GM19438 (cell line): Measurements from ENCODE around the gene MINDY4.

Experiments
- ATAC-seq: cut with Tn5 transposase; IDR thresholded peaks from one replicate; pipeline ENCODE4 v1.9.1; 2021; ENCODE audit warnings: low read depth; ENCODE audit not compliant: unreplicated experiment

Gene MINDY4

DNA sequence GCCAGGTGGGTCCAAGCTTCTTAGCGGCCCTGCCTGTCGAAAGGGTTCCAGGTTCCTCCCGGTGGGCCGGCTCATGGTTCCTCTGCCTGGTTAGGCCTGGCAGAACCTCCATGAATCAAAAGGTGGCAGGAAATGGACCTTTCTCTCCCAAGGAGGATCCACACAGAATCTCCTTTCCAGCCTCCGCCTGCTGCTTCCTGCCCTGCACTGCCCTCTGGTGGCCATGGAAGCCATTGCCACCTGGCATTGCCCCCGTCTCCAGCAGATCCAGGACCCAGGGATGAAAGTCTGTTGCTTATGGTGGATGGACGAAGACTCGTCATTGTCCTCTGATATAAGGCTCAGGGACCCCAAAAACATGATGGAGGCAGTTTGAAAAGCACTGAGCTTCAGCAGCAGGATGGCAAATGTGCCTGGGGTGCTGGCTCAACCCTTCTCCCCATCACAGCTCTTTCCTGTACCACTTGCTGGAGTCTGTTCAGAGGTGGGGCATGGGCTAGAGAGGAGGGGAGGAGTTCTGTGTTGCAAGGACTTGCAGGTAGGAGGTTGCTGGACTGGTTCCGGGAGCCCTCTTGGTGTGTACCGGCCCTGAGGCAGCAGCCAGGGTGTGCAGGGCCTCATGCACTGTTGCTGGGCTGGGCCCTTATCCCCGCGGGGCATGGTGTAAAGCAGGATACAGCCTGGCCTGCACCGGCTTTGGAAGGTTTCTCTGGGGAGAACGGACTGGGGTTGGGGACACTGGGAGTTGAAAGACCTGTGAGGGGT lies 30.6 kb upstream of the MINDY4 start:
- ATAC-seq = peak; percentile 73

DNA sequence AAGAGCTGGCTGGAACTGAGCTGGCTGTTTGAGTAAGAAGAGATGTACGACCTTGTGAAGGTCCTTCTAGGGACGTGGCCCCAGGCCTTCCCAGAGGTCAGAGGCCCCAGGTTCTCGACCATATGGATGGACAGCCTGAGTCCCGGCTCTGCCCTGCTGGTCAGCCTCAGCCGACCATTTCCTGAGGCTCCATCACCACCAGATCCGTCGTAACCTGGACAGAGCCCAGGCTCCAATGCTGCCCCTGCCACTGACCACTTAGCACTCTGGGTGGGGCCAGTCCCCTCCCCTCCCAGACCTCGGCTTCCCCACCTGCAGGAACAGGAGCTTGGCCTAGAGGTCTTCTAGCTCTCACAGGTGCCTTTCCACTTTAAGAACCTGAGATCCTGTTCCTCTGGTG lies 29.9 kb upstream of the MINDY4 start:
- ATAC-seq = no peak

DNA sequence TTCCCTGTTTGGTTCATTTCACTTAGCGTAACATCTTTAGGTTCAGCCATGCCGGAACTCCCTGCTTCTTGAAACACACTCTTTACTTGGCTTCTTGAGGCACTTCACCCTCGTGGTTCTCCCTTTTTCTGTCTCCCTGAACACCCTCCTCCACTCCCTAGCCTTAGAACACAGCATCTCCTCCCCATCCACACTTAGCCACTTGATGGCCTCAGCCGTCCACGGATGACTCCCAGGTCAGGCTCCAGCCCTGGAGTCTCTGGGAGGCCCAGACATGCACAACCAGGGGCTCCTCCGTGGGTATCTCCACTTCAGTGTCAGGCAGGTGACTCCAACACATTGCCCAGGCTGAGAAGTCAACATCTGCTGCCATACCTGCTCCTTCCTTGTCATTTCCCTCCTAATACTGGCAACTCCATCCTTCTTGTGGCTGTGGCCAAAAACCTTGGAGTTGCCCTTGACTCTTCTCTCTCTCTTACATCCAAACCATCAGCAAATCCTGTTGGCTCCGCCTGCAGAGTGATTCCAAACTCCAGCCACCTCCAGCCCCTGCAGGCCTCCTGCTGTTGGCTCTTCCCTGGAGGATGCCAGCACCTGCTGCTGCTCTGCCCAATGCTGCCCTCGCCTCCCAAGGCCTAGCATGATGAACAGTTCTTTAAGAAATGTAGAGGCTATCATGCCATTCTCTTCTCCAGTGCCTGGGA lies 27.7 kb upstream of the MINDY4 start:
- no peak for ATAC-seq

DNA sequence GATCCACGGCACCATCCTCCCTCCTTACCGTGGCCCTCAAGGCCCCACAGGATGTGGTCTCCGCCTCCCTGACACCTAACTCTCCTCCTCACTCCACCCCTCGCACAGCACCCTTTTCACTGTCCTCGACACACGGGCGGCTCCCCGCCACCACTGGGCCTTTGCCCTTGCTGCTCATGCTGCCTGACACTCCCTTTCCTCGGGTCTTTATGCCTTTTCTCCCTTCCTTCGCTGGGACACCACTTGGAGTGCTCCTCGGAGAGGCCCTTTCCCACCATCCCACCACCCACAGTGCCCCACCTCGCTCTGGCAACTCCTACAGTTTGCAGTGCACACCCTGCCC lies 27.2 kb upstream of the MINDY4 start:
- no peak for ATAC-seq

DNA sequence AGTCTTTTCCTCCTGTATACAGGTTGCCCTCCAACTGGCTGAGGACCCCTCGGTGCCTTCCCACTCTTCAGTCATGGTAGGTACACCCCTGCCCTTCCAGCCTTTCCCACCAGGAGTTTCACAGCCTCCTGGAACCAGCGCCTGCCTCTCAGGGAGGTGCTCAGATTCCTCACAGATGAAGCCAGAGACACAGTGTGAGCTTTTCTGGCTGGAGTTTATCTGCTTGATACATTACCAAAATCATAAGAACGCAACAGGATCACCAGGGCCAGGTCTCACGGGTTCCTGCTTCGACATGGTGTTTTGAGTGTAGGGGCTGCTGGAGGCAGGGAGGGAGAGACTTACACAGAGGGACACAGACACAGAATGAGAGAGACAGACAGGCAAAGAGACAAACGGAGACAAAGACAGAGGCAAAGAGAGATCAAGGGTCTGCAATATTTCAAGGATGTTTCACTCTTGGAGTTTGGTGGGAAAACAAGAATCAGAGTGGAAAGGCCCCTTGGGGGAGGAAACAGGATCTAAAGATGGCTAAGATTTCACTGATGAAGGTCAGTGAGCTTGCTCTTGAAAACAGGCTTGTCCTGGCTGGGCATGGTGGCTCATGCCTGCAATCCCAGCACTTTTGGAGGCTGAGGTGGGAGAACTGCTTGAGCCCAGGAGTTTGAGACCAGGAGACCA lies 25.8 kb upstream of the MINDY4 start:
- ATAC-seq = no peak

DNA sequence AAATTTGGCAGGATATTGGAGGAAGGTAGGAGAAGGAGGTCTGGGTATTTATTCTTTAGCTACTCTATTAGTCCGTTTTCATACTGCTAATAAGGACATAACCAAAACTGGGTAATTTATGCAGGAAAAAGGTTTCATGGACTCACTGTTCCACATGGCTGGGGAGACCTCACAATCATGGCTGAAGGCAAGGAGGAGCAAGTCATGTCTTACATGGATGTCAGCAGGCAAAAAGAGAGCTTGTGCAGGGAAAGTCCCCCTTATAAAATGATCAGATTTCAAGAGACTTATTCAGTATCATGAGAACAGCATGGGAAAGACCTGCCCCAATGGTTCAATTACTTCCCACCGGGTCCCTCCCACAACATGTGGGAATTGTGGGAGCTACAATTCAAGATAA lies 21.2 kb upstream of the MINDY4 start:
- no peak for ATAC-seq

DNA sequence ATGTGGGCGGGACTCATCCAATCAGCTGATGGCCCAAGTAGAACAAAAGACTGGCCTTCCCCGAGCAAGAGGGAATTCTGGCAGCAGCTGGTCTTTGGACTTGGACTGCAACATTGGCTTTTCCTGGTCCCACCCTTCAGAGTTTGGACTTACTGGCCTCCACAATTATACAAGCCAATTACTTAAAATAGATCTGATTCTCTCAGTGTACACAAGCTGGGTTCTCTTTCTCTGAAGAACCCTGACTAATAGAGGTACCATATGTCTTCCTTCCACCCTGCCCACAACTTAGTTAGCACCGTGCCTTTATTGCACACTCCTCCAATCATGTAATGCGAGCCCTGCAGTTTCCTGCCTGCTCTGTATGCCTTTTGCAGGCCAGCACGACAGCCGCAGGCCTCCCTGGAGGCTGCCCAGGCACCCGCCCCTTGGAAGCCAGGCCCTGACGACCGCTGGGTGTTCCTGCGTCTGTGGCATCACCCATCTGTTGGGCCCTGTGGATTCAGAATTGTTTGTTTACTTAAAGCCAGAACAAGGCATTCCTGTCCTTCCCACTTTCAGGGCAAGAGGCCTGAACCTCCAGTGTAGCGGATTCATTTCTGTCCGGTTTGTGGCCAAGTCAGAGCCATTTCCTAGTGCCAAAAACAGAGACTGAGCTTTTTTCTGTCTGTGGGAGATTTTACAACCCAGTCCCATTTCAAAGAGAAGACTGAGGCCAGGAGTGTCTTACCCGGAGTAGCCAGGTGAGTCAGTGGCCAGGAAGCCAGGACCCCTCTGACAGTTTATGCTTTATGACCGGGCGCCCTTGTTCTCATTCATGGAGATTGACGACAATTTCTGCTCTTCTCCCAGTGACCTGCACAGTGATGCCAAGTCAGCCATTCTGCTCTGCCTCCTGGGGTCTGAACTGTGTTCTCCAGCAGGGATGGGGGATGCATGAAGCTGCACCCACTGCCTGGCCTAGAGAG lies 20.2 kb upstream of the MINDY4 start:
- no peak for ATAC-seq

DNA sequence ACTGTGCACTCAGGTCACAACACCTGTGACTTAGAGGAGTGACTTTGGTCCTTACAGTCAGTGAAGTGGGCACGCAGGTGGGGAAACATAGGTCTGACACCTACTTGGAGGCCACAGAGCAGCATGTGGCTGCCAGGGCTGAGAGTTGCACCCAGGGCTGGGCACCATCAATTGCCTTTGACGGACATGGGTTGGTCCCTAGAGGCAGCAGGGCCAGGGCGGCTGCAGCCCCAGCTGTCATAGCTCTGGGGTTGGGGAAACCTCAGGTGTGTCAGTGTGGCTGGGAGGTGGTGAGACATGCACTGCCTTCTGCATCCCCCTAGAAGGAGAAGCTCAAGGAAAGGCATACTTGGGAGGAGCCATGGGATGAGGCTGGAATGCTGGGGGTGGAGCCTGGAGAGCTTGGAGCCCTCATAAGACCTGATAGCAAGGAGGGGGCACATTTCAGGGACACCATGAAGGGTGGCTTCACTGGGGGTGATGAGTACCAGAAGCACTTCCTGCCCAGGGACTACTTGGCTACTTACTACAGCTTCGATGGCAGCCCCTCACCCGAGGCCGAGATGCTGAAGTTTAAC lies 19.4 kb upstream of the MINDY4 start, which contains the start of gene INMT:
Gene INMT, plus strand, starts transcription at position 440 of the 578 bp plus-strand sequence. Its CDS starts 16 bp downstream, at position 456.
- no peak for ATAC-seq

DNA sequence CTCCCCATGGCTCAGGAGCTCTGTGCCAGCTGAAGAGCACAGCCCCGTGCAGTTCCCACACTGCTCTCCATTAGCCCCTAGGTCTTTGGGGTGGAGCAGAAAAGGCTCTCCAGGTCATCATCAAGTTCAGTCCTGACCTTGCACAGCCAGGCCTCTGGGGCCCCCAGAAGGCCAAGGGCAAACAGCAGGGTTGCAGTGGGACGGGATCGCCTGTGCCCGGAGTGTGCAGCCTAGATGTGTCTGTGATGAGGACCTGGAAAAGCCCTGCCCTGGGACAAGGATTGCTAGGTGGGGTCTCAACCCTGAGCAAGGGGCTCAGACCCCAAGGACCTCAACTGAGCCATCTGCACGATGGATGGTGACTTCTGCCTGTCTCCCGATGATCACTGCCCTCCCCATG lies 18.7 kb upstream of the MINDY4 start:
- no peak for ATAC-seq

DNA sequence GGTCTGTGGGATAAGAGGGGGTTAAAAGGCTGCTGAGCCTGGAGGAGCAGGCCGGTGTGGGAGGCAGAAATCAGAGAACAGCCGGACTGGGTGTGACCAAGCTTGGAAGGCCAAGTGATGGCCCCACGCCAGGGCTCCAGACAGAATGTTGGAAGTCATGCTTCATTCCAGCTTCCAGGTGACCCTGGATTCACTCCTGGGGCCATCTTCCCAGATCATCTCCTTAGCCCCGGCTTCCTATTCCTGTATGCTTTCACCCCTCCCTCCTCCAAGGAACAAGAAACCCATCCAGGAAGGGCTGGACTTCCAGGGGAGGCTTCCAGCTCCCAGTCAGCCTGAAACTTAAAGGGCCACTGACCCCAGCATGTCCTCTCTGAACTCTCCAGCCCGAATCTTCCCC lies 18.2 kb upstream of the MINDY4 start:
- no peak for ATAC-seq

DNA sequence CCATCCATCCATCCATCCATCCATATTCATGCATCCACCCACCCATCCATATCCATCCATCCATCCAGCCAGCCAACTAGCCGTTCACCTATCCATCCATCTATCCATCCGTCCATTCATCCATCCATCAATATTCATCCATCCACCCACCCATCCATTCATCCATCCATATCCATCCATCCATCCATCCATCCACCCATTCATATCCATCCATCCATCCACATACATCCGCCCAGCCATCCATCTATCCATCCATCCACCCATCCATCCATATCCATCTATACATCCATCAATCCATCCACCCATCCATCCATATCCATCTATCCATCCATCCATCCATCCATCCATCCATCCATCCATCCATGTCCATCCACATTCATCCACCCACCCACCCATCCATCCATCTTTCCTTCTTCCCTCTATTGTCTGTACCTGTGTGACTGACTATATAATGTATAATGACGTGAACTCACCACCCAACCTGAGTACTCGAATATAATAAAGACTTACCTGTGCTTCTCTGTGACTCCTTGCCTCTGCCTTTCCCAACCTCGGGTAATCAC lies 16.8 kb upstream of the MINDY4 start:
- ATAC-seq = no peak

DNA sequence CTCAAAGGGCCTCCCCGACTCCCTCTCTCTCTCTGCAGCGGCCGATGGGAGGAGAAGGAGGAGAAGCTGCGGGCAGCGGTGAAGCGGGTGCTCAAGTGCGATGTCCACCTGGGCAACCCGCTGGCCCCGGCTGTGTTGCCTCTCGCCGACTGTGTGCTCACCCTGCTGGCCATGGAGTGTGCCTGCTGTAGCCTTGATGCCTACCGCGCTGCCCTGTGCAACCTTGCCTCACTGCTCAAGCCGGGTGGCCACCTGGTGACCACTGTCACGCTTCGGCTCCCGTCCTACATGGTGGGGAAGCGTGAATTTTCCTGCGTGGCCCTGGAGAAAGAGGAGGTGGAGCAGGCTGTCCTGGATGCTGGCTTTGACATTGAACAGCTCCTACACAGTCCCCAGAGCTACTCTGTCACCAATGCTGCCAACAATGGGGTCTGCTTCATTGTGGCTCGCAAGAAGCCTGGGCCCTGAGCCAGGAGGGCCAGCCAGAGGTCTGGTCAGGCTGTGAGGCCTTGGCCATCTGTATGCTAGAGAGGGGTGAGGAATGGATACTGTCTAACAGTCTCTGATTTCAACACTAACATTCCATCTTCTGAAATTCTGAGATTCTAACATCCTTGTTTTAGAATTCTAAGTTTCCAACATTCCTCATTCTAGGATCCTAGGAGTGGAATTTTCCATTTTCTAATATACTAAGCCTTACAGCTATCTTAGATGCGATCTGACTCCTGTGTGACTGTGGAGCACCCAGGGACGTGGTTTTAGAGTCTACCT lies 15.6 kb upstream of the MINDY4 start:
- no peak for ATAC-seq

DNA sequence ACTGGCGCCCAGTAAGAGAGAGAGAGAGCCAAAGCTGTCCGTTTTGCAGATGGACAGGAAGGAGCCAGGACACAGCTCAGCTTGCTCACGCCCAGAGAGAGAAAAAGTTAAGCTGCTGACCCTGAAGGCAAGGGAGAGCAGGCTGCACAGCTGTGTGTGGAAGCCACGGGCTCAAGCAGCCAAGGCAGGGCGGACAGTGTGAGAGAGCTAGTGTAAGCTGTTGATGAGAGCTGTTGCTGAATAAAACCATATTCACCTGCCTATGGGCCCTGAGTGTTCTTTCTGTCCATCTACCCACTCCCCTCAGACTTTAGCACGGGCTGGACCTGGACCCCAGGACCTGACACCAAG lies 13.9 kb upstream of the MINDY4 start:
- no peak for ATAC-seq

DNA sequence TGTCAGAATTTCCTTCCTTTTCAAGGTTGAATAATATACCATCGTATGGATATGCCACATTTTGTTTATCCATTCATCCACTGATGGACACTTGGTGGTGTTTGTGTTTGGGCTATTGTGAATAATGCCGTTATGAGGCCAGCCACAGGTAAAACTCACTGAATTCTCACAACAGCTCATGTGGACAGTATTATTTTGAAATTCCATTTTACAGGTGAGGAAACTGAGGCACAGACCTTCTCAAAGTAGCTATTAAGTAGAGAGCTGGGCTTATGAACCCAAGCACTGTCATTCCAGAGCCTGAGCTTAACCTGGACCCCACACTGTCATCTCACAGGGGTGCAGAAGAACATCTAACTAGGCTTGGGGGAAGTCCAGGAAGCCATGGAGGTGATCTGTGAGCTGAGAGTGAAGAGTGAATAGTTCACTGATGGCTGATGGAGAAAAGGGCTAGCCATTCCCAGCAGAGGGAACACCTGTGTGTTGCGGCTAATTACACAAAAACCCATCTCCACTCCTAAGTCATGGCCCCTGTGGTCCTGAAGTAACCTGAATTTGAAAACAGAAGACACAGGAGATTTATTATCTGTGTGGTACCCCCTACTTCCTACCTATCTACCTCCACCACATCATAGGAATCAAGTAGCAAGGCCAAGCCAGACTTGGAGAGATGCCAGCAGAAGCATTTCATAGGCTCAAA lies 10.6 kb upstream of the MINDY4 start:
- no peak for ATAC-seq

DNA sequence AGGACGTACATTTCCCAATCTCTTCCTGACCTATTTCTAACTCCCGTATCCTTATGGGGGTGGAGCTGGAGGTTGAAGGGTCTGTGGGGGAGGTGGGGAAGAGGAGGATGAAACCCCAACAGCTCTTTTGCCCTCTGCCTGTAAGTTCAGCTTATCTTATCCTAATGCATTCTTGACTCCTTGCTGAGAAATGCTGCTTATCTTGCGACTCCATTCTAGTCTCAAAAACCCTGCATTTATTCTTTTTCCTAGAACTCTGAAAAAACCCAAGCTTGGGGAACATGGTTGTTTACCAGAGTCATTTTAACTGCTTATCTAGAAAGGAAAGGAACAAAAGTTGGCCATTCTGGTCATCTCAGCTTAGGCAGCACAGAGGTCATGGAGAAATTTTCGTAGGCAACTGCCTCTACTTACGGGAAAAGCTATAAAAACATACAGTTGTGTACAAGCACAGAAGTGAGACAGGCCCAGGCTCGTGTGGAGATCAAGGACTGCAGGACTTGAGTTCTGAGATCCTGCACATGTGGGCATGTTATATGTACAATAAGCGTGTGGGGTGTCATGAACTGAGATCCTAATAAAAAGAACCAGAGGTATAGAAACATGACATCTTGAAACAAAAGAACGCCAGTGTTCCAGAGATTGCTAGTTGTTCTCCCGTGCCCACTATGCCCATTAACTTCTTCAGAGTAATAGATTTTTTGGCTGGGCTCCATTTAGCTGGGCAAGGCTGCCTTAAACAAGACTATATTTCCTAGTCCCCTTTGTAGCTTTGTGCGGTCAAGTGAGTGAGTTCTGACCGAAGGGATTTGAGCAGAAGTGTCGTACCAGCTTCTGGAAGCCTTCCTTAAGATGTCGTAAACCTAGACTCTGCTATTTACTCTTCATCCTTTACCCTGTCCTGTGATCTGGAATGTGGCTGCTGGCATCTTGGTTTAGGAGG lies 9.7 kb upstream of the MINDY4 start:
- no peak for ATAC-seq

DNA sequence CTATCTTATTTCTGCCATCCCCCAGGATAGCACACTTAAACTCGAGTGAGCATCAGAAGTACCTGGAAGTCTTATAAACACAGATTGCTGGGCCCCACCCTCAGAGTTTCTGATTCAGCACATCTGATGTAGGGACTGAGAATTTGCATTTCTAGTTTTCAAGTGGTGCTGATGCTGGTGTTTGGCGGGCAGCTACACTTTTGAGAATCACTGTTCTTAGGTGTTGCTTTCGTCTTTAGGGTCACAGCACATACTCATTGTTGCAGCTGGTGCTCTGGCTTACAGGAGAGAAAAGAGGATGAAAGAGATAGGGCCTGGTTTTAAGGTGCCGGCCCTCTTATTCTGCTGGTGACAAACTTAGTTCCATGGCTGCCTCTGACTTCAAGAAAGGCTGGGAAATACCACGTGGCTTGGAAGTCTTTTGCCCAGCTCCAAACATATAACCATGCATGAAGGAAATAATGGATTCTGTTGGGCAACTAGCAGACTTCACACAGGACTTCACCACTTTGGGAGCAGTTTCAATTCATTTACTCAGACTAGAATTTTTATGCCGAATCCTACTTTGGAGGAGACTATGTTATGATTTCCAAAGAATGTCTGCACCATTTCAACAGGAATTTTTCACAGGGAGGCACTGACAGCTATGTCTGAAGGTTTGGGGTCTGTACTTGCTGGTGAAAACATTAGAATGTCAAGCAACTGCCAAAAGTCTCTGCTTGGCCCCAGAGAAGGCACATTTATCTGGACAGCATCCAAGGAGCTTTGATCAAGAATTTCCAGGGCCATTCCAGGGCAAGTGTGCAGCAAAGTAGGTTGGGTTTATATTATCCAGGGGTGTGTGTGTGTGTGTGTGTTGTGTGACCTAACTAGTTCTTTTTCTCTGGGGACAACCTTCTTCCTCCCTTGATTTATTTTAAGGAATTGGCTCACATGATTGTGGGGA lies 6.9 kb upstream of the MINDY4 start:
- peak; percentile 58 for ATAC-seq
